CD4-positive, alpha-beta T cell (primary cell): ENCODE measurements around the gene EFEMP2. TPM values are rescaled to one million over a fixed set of nuclear protein-coding genes. Genes with fewer than 3 reads are reported as not detected.

Experiments
- ATAC-seq: fragments of 200-7000 bp; cut with Tn5 transposase; one replicate; pipeline ENCODE4 v1.10.0; 2022; ENCODE audit warnings: mild to moderate bottlenecking; ENCODE audit not compliant: poor library complexity
- CTCF ChIA-PET: fragments of 350-600 bp; sonication (Branson Sonifier 250); formaldehyde crosslinking; loops from one replicate; lab custom pipeline; 2021; ENCODE audit warnings: antibody characterized with exemption, inconsistent platforms; lab: Charles Lee
- POLR2A ChIA-PET: fragments of 350-600 bp; sonication (Branson Sonifier 250); formaldehyde crosslinking; loops from one replicate; lab custom pipeline; 2021; ENCODE audit warnings: antibody characterized with exemption, inconsistent platforms; lab: Charles Lee
- DNase-seq, 14 experiments: peaks; one replicate each; pipeline ENCODE4 v3.0.0-alpha.2; 2013 to 2020; ENCODE audit warnings: mixed read lengths in 2 of 14
- H3K27ac ChIP-seq, 2 donors: one replicate each; pipeline versions ENCODE4 v1.5.1 to v1.7.0; 2013; ENCODE audit warnings: low read length in 2 of 2, low read depth in 1 of 2, mild to moderate bottlenecking in 1 of 2
- H3K27me3 ChIP-seq, 2 experiments: 1 replicate in 1 of 2; 2 replicates in 1 of 2; pipeline versions ENCODE4 v1.6.1 to v1.7.0; 2013; ENCODE audit warnings: low read length in 2 of 2, control low read depth in 1 of 2, mild to moderate bottlenecking in 1 of 2, moderate library complexity in 1 of 2; ENCODE audit not compliant: insufficient read depth in 2 of 2, control insufficient read depth in 1 of 2
- H3K36me3 ChIP-seq: one replicate; pipeline ENCODE4 v1.6.1; 2013; ENCODE audit warnings: low read length, control low read depth; ENCODE audit not compliant: insufficient read depth
- H3K4me1 ChIP-seq: one replicate; pipeline ENCODE4 v1.6.1; 2013; ENCODE audit warnings: low read length, control low read depth; ENCODE audit not compliant: insufficient read depth
- H3K4me3 ChIP-seq: one replicate; pipeline ENCODE4 v1.5.1; 2013; ENCODE audit warnings: mild to moderate bottlenecking, low read length, moderate library complexity
- H3K9me3 ChIP-seq, 2 experiments: 1 replicate in 1 of 2; 2 replicates in 1 of 2; pipeline versions ENCODE4 v1.6.1 to v1.7.0; 2013; ENCODE audit warnings: low read length in 2 of 2, mild to moderate bottlenecking in 2 of 2, control low read depth in 1 of 2, moderate library complexity in 1 of 2; ENCODE audit not compliant: control insufficient read depth in 1 of 2, insufficient read depth in 1 of 2
- H3K27ac Mint-ChIP-seq: one replicate; pipeline ENCODE4 v1.8.0; 2020; ENCODE audit warnings: mixed read lengths
- H3K27me3 Mint-ChIP-seq: one replicate; pipeline ENCODE4 v1.8.0; 2021; ENCODE audit warnings: mixed read lengths
- H3K36me3 Mint-ChIP-seq: one replicate; pipeline ENCODE4 v1.8.0; 2021; ENCODE audit warnings: low read depth, mixed read lengths
- H3K4me1 Mint-ChIP-seq: one replicate; pipeline ENCODE4 v1.8.0; 2021; ENCODE audit warnings: low read depth, mixed read lengths
- H3K4me3 Mint-ChIP-seq: one replicate; pipeline ENCODE4 v1.8.0; 2020; ENCODE audit warnings: mild to moderate bottlenecking, mixed read lengths
- H3K9me3 Mint-ChIP-seq: one replicate; pipeline ENCODE4 v1.8.0; 2020; ENCODE audit warnings: mixed read lengths
- CTCF ChIP-seq: fragments of 200-600 bp; IDR thresholded peaks from one replicate; pipeline ENCODE4 v1.8.0; 2022; ENCODE audit warnings: antibody characterized with exemption, mild to moderate bottlenecking
- intact Hi-C, 2 experiments: fragments of 100-400 bp; cut with DNase I in 1 of 2; cut with micrococcal nuclease in 1 of 2; formaldehyde crosslinking; loops; one replicate each; pipeline versions ENCODE4 v1.15.1 to v1.9.0; 2023 to 2025; cut with DNase I, micrococcal nuclease
- total RNA-seq, 174 experiments: library from RNA in 2 of 174; stranded (reverse) in 2 of 174; gene quantifications; one replicate each; pipeline ENCODE4 v1.2.3 and lab custom pipeline; 2021 to 2026

The EFEMP2 gene
- total RNA-seq, 2 experiments from 2014 or later, result 5.2 to 5.9 TPM

GRCh38 chr11:65867284-65868071 lies 5.1 kb downstream of the EFEMP2 start:
- H3K27me3 ChIP-seq, result no peaks in the 10 kb centered on the region
- ATAC-seq, result no peak
- H3K4me3 Mint-ChIP-seq, result peak overlapping the region; percentile 25
- H3K36me3 Mint-ChIP-seq, result peaks cover 50% of the 10 kb centered on the region
- peaks cover 41% of the 10 kb centered on the region for H3K4me1 ChIP-seq
- H3K9me3 Mint-ChIP-seq, result no peaks in the 10 kb centered on the region
- H3K27me3 Mint-ChIP-seq, result no peaks in the 10 kb centered on the region
- ChIA-PET CTCF (no interaction called here), POLR2A (interaction anchor here (1.3 to 7.1 kb wide), 3 partner anchors 8 to 23 kb away, joined by 6 to 137 read pairs (median 6); partner anchors contain the start of genes CCDC85B, CFL1 and MUS81)
- H3K4me3 ChIP-seq, result no peak overlapping the region
- H3K27ac ChIP-seq, result no peak overlapping the region
- peaks cover 56% of the 10 kb centered on the region for H3K36me3 ChIP-seq
- TF ChIP-seq CTCF, result no peak
- peaks cover 12% of the 10 kb centered on the region for H3K4me1 Mint-ChIP-seq
- no peaks in the 10 kb centered on the region for H3K9me3 ChIP-seq
- intact Hi-C loops, result no loop called here
- no peak overlapping the region for H3K27ac Mint-ChIP-seq
- peak in 1 of 14 experiments; percentile 32 for DNase-seq

- no peak for DNase-seq
- H3K27ac ChIP-seq, result no peak overlapping the region
- H3K4me1 ChIP-seq, result peaks cover 42% of the 10 kb centered on the region
- H3K36me3 ChIP-seq, result peaks cover 64% of the 10 kb centered on the region
- no peaks in the 10 kb centered on the region for H3K9me3 ChIP-seq
- Mint-ChIP-seq H3K27me3 (no peaks in the 10 kb centered on the region), H3K4me3 (peak overlapping the region; percentile 25), H3K4me1 (peaks cover 13% of the 10 kb centered on the region), H3K9me3 (no peaks in the 10 kb centered on the region), H3K36me3 (peaks cover 53% of the 10 kb centered on the region), H3K27ac (no peak overlapping the region)
- ChIA-PET POLR2A (interaction anchor here (1.1 to 1.3 kb wide), 2 partner anchors 8 to 23 kb away, joined by 3 to 6 read pairs; partner anchors contain the start of gene CFL1), CTCF (interaction anchor here (0.9 kb wide), 1 partner anchor 22 kb away, joined by 3 read pairs; the partner anchor contains the start of gene FIBP)
- no peak for ATAC-seq
- no peak for TF ChIP-seq CTCF
- intact Hi-C loops, result no loop called here
- H3K4me3 ChIP-seq, result no peak overlapping the region
- H3K27me3 ChIP-seq, result no peaks in the 10 kb centered on the region
These were observed 5.9 kb downstream of the EFEMP2 start for GRCh38 chr11:65866509-65867283.

- DNase-seq (peak in 1 of 14 experiments; percentile 17), ATAC-seq (no peak)
- H3K4me1 ChIP-seq, result peaks cover 42% of the 10 kb centered on the region
- H3K27ac Mint-ChIP-seq, result no peak overlapping the region
- peaks cover 67% of the 10 kb centered on the region for H3K36me3 ChIP-seq
- no peaks in the 10 kb centered on the region for H3K27me3 Mint-ChIP-seq
- TF ChIP-seq CTCF, result no peak
- H3K36me3 Mint-ChIP-seq, result peaks cover 63% of the 10 kb centered on the region
- H3K27me3 ChIP-seq, result no peaks in the 10 kb centered on the region
- H3K4me1 Mint-ChIP-seq, result peaks cover 17% of the 10 kb centered on the region
- ChIA-PET CTCF (interaction anchor here (0.9 kb wide), 1 partner anchor 23 kb away, joined by 3 read pairs; the partner anchor contains the start of gene FIBP), POLR2A (interaction anchor here (1.1 kb wide), 1 partner anchor 7 kb away, joined by 3 read pairs; the partner anchor contains the start of gene CFL1)
- H3K4me3 ChIP-seq, result no peak overlapping the region
- intact Hi-C loops, result no loop called here
- H3K9me3 ChIP-seq, result no peaks in the 10 kb centered on the region
- H3K9me3 Mint-ChIP-seq, result no peaks in the 10 kb centered on the region
- H3K27ac ChIP-seq, result no peak overlapping the region
- H3K4me3 Mint-ChIP-seq, result no peak overlapping the region
These were observed 6.9 kb downstream of the EFEMP2 start for GRCh38 chr11:65865550-65866172.
